Measurements from ENCODE around the gene NRIP1.

- TF ChIP-seq CTCF (IDR thresholded peaks at IDR 0.05) (no peak), POLR2A (IDR thresholded peaks at IDR 0.05) (no peak), EP300 (IDR thresholded peaks at IDR 0.05; ENCODE audit: low read depth) (no peak), POLR2AphosphoS5 (IDR thresholded peaks at IDR 0.05) (no peak)
Observed at GRCh38 chr21:15054089-15054488, 10.7 kb downstream of the NRIP1 start.

Data from transverse colon (tissue), 4 donors.